Osteocyte (in vitro differentiated cells): Measurements from ENCODE around the gene FGD4. TPM values are rescaled to one million over a fixed set of nuclear protein-coding genes. Genes with fewer than 3 reads are reported as not detected.

Experiments
- DNase-seq: peaks from one replicate; pipeline ENCODE4 v3.0.0; 2021; ENCODE audit warnings: mixed read lengths; ENCODE audit not compliant: unreplicated experiment; ENCODE audit errors: extremely low spot score
- H3K27ac Mint-ChIP-seq: one replicate; pipeline ENCODE4 v1.8.0; 2021; ENCODE audit warnings: mild to moderate bottlenecking, mixed read lengths; ENCODE audit not compliant: unreplicated experiment
- H3K27me3 Mint-ChIP-seq: one replicate; pipeline ENCODE4 v1.8.0; 2021; ENCODE audit warnings: mixed read lengths; ENCODE audit not compliant: unreplicated experiment
- H3K36me3 Mint-ChIP-seq: one replicate; pipeline ENCODE4 v1.8.0; 2021; ENCODE audit warnings: mixed read lengths; ENCODE audit not compliant: unreplicated experiment
- H3K4me1 Mint-ChIP-seq: one replicate; pipeline ENCODE4 v1.8.0; 2021; ENCODE audit warnings: mixed read lengths; ENCODE audit not compliant: unreplicated experiment
- H3K4me3 Mint-ChIP-seq: one replicate; pipeline ENCODE4 v1.8.0; 2021; ENCODE audit warnings: mild to moderate bottlenecking, moderate library complexity, mixed read lengths; ENCODE audit not compliant: unreplicated experiment
- H3K9me3 Mint-ChIP-seq: one replicate; pipeline ENCODE4 v1.8.0; 2021; ENCODE audit warnings: mixed read lengths; ENCODE audit not compliant: unreplicated experiment
- long read RNA-seq: library from polyadenylated mRNA; unstranded; transcript quantifications from one replicate; pipeline ENCODE4 v2.0.0, GENCODE V29; 2021
- total RNA-seq: library from RNA; stranded (reverse); gene quantifications from 2 replicates; pipeline ENCODE4 v1.2.1, GENCODE V29; 2021
- TF ChIP-seq, protein P1 (sequence below): fragments of 200-600 bp; sonication (generic); IDR thresholded peaks from 2 replicates; pipeline ENCODE4 v1.5.0; 2021; ENCODE audit warnings: antibody characterized with exemption, mild to moderate bottlenecking, moderate library complexity

Gene FGD4
- total RNA-seq = 7.6 and 8.0 TPM in 2 replicates
- long read RNA-seq, partial matches to known transcripts = 24 of 30 reads
- long read RNA-seq, other reads (novel, unspliced or antisense) = 3 of 30 reads

- TF ChIP-seq, protein P1, sequence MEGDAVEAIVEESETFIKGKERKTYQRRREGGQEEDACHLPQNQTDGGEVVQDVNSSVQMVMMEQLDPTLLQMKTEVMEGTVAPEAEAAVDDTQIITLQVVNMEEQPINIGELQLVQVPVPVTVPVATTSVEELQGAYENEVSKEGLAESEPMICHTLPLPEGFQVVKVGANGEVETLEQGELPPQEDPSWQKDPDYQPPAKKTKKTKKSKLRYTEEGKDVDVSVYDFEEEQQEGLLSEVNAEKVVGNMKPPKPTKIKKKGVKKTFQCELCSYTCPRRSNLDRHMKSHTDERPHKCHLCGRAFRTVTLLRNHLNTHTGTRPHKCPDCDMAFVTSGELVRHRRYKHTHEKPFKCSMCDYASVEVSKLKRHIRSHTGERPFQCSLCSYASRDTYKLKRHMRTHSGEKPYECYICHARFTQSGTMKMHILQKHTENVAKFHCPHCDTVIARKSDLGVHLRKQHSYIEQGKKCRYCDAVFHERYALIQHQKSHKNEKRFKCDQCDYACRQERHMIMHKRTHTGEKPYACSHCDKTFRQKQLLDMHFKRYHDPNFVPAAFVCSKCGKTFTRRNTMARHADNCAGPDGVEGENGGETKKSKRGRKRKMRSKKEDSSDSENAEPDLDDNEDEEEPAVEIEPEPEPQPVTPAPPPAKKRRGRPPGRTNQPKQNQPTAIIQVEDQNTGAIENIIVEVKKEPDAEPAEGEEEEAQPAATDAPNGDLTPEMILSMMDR = peak; percentile 53
- DNase-seq = peak; percentile 92
- H3K4me3 Mint-ChIP-seq = peak within 1 kb of the TSS; percentile 95
- H3K27ac Mint-ChIP-seq = no peak within 1 kb of the TSS
- H3K4me1 Mint-ChIP-seq = peaks cover 18% of the 10 kb centered on the region
- no peaks in the 10 kb centered on the region for H3K36me3 Mint-ChIP-seq
- no peaks in the 10 kb centered on the region for H3K9me3 Mint-ChIP-seq
- H3K27me3 Mint-ChIP-seq = peaks cover 22% of the 10 kb centered on the region
These were observed at the start of gene FGD4 for GRCh38 chr12:32399370-32400113. Gene FGD4, plus strand, starts transcription at chr12:32399558.

- TF ChIP-seq, protein P1 = no peak
- Mint-ChIP-seq H3K4me1 (no peaks in the 10 kb centered on the region), H3K4me3 (no peak overlapping the region), H3K36me3 (peaks cover 4% of the 10 kb centered on the region), H3K27ac (no peak overlapping the region), H3K9me3 (no peaks in the 10 kb centered on the region), H3K27me3 (no peaks in the 10 kb centered on the region)
- DNase-seq = no peak
These were observed 45.8 kb upstream of the FGD4 start for GRCh38 chr12:32353540-32353939.

DNA sequence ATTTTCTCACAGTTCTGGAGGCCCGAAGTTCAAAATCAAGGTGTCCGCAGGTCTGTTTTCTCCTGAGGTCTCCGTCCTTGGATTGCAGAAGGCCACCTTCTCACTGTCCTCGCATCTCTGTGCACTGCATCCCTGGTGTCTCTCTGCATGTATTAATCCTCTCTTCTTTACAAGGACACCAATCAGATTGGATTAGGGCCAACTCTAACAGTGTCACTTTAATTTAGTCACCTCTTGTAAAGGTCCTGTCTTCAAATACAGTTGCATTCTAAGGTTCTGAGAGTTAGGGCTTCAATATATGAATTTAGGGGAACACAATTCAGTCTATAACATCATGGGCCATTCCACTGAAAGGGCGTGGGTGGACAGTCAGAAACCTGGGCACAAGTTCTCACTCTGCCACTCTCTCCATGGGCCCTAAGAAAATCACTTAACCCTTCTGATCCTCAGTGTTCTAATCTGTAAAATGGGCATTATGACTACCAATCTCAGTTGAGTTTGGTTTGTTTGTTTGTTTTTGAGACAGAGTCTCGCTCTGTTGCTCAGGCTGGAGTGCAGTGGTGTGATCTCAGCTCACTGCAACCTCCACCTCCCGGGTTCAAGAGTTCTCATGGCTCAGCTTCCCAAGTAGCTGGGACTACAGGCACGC, 41.6 kb upstream of the FGD4 start:
- H3K4me3 Mint-ChIP-seq = no peak overlapping the region
- H3K27me3 Mint-ChIP-seq = no peaks in the 10 kb centered on the region
- no peaks in the 10 kb centered on the region for H3K9me3 Mint-ChIP-seq
- DNase-seq = no peak
- H3K27ac Mint-ChIP-seq = no peak overlapping the region
- H3K4me1 Mint-ChIP-seq = no peaks in the 10 kb centered on the region
- peaks cover 1% of the 10 kb centered on the region for H3K36me3 Mint-ChIP-seq
- TF ChIP-seq, protein P1 = no peak

DNA sequence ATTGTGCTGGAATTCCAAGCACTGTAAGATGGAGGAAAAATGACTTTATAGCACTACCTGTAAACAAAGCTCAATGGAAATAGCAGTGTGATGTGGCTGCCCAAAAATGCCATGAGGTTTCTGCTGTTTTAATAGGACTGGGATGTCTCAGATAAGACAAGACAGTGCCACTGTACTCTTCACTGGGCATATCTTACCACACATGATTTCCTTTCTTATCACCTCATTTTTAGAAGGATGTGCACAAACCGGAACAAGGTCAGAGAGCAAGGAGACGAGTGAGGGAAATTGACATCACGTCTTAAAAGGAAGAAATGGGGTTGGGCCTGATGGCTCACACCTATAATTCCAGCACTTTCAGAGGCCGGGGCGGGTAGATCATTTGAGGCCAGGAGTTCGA, 38.4 kb upstream of the FGD4 start:
- DNase-seq = no peak
- no peaks in the 10 kb centered on the region for H3K9me3 Mint-ChIP-seq
- H3K27me3 Mint-ChIP-seq = no peaks in the 10 kb centered on the region
- H3K36me3 Mint-ChIP-seq = peaks cover 1% of the 10 kb centered on the region
- H3K4me1 Mint-ChIP-seq = peaks cover 1% of the 10 kb centered on the region
- H3K27ac Mint-ChIP-seq = no peak overlapping the region
- TF ChIP-seq, protein P1 = no peak
- H3K4me3 Mint-ChIP-seq = no peak overlapping the region

DNA sequence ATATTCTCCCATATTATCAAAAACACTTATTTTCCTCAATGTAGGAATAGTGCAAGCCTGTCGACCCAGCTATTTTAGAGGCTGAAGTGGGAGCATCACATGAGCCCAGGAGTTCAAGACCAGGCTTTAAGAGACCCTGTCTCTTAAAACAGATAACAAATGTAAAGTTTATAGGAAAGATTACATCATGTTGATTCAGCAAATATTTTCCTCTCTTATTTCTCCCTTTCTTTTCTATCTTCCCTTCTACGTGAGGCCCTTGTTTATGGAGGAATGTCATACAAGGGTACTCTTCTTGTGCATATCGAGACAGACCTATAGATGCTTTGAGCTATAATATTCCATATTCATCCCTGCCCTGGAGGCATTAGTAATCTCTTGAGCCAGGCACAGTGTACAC, 36.5 kb upstream of the FGD4 start:
- no peak overlapping the region for H3K4me3 Mint-ChIP-seq
- peaks cover 1% of the 10 kb centered on the region for H3K4me1 Mint-ChIP-seq
- H3K27ac Mint-ChIP-seq = no peak overlapping the region
- TF ChIP-seq, protein P1 = no peak
- DNase-seq = no peak
- no peaks in the 10 kb centered on the region for H3K9me3 Mint-ChIP-seq
- H3K27me3 Mint-ChIP-seq = no peaks in the 10 kb centered on the region
- H3K36me3 Mint-ChIP-seq = peaks cover 1% of the 10 kb centered on the region
